Neural cell (in vitro differentiated cells): ENCODE data around the gene GAREM2. TPM values are rescaled to one million over a fixed set of nuclear protein-coding genes. Genes with fewer than 3 reads are reported as not detected.

ENCODE experiments used
- H2AFZ ChIP-seq: fragments of 200-600, 300-800 bp; sonication (generic), shearing (Covaris generic); 2 replicates; pipeline ENCODE4 v1.6.0; 2014; ENCODE audit warnings: low read depth, mild to moderate bottlenecking, antibody characterized with exemption, low read length, moderate library complexity
- H3F3A ChIP-seq: fragments of 200-600 bp; shearing (Covaris generic); 2 replicates; pipeline ENCODE4 v1.6.1; 2016; ENCODE audit warnings: mild to moderate bottlenecking, moderate library complexity, mixed read lengths, antibody characterized with exemption, low read length; ENCODE audit not compliant: insufficient read depth, poor library complexity, severe bottlenecking
- H3K27ac ChIP-seq: fragments of 200-600, 300-800 bp; sonication (generic), shearing (Covaris generic); 2 replicates; pipeline ENCODE4 v1.5.1; 2014; ENCODE audit warnings: mild to moderate bottlenecking, low read length, moderate library complexity
- H3K27me3 ChIP-seq: fragments of 300-800, 200-600 bp; sonication (generic), shearing (Covaris generic); 2 replicates; pipeline ENCODE4 v1.6.0; 2014; ENCODE audit warnings: mild to moderate bottlenecking, low read depth, low read length, moderate library complexity; ENCODE audit not compliant: insufficient read depth
- H3K36me3 ChIP-seq: fragments of 300-800, 200-600 bp; sonication (generic), shearing (Covaris generic); 2 replicates; pipeline ENCODE4 v1.5.1; 2014; ENCODE audit warnings: mild to moderate bottlenecking, antibody characterized with exemption, low read length, moderate library complexity; ENCODE audit not compliant: insufficient read depth
- H3K4me2 ChIP-seq: fragments of 300-800, 200-600 bp; sonication (generic), shearing (Covaris generic); 2 replicates; pipeline ENCODE4 v1.6.0; 2014; ENCODE audit warnings: mild to moderate bottlenecking, low read length
- H3K4me3 ChIP-seq: fragments of 300-800, 200-600 bp; sonication (generic), shearing (Covaris generic); 2 replicates; pipeline ENCODE4 v1.5.1; 2014; ENCODE audit warnings: mild to moderate bottlenecking, low read length, moderate library complexity
- H3K79me2 ChIP-seq: fragments of 200-600 bp; shearing (Covaris generic); replicated peaks from 2 replicates; pipeline ENCODE4 v1.6.0; 2014; ENCODE audit warnings: mild to moderate bottlenecking, low read length, moderate library complexity; ENCODE audit not compliant: insufficient read depth
- H3K9ac ChIP-seq: fragments of 300-800, 200-600 bp; sonication (generic), shearing (Covaris generic); 2 replicates; pipeline ENCODE4 v1.6.1; 2016; ENCODE audit warnings: mild to moderate bottlenecking, low read length, mixed read lengths
- H3K9me2 ChIP-seq: fragments of 200-600 bp; shearing (Covaris generic); 2 replicates; pipeline ENCODE4 v1.6.1; 2016; ENCODE audit warnings: mild to moderate bottlenecking, low read length, mixed read lengths; ENCODE audit not compliant: insufficient read depth
- H3K9me3 ChIP-seq: fragments of 200-600, 300-800 bp; sonication (generic), shearing (Covaris generic); 2 replicates; pipeline ENCODE4 v1.6.1; 2016; ENCODE audit warnings: mild to moderate bottlenecking, mixed run types, low read length, moderate library complexity, mixed read lengths
- H4K20me1 ChIP-seq: fragments of 200-600 bp; shearing (Covaris generic); 2 replicates; pipeline ENCODE4 v1.6.1; 2016; ENCODE audit warnings: mild to moderate bottlenecking, mixed run types; ENCODE audit not compliant: insufficient read depth
- EP300 ChIP-seq: fragments of 450-650 bp; conservative IDR thresholded peaks from 2 replicates; pipeline ENCODE4 v1.6.1; 2014; ENCODE audit warnings: antibody characterized with exemption, mild to moderate bottlenecking, moderate library complexity; ENCODE audit not compliant: poor library complexity, severe bottlenecking
- EZH2 ChIP-seq: fragments of 200-600, 300-800 bp; shearing (Covaris generic), sonication (generic); IDR thresholded peaks from 2 replicates; pipeline ENCODE4 v1.6.1; 2014; ENCODE audit warnings: antibody characterized with exemption, low read length, borderline replicate concordance, mild to moderate bottlenecking; ENCODE audit not compliant: insufficient read depth, poor library complexity, severe bottlenecking
- MXI1 ChIP-seq: fragments of 450-650 bp; conservative IDR thresholded peaks from 2 replicates; pipeline ENCODE4 v1.6.1; 2014; ENCODE audit warnings: antibody characterized with exemption, mild to moderate bottlenecking; ENCODE audit not compliant: poor library complexity, severe bottlenecking
- POLR2AphosphoS5 ChIP-seq: IDR thresholded peaks from 2 replicates; pipeline ENCODE4 v1.6.1; 2012
- RAD21 ChIP-seq: fragments of 450-650 bp; conservative IDR thresholded peaks from 2 replicates; pipeline ENCODE4 v1.6.1; 2014; ENCODE audit warnings: antibody characterized with exemption, mild to moderate bottlenecking, moderate library complexity
- SMC3 ChIP-seq: fragments of 450-650 bp; conservative IDR thresholded peaks from 2 replicates; pipeline ENCODE4 v1.6.1; 2014; ENCODE audit warnings: antibody characterized with exemption, mild to moderate bottlenecking, moderate library complexity; ENCODE audit not compliant: poor library complexity
- TAF1 ChIP-seq: IDR thresholded peaks from 2 replicates; pipeline ENCODE4 v1.6.1; 2012; ENCODE audit warnings: low read depth
- polyA plus RNA-seq: library from polyadenylated mRNA; depleted of rRNA; stranded (reverse); fragments of >200 nt; gene quantifications from 2 replicates; pipeline ENCODE4 v1.2.3, GENCODE V29; 2014
- TF ChIP-seq, protein P1 (sequence below): IDR thresholded peaks from 2 replicates; pipeline ENCODE4 v1.6.1; 2012; ENCODE audit warnings: borderline replicate concordance
- TF ChIP-seq, protein P2 (sequence below): fragments of 450-650 bp; IDR thresholded peaks from 2 replicates; pipeline ENCODE4 v1.5.1; 2014; ENCODE audit warnings: antibody characterized with exemption, mild to moderate bottlenecking, moderate library complexity; ENCODE audit not compliant: poor library complexity, severe bottlenecking

Gene GAREM2
- polyA plus RNA-seq, 1 donor from 2014 or later: 3.2 TPM

DNA sequence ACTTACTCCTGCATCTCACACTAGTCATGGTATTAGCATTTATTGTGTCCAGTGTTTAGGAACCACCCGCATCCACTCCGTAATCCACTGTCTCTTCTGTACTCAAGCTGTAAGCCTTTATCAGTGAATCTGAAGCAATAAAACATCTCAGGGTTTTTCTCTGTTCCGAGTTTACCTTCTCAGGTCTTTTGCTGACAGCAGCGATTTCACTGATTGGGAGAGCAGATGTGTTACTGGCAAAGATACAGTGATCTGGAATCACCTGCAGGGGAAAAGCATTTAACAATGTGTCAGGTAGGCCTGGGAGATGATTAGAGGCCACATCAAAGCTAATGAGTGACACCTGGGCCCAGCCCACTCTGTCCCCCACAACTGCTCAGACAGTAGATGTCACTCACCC, 24.6 kb downstream of the GAREM2 start:
- no peak overlapping the region for H3K9ac ChIP-seq
- H3K27me3 ChIP-seq: no peaks in the 10 kb centered on the region
- H4K20me1 ChIP-seq: no peaks in the 10 kb centered on the region
- H3K27ac ChIP-seq: no peak overlapping the region
- H2AFZ ChIP-seq: no peak overlapping the region
- H3F3A ChIP-seq: no peaks in the 10 kb centered on the region
- H3K9me2 ChIP-seq: no peaks in the 10 kb centered on the region
- no peak overlapping the region for H3K4me2 ChIP-seq
- TF ChIP-seq, protein P1, sequence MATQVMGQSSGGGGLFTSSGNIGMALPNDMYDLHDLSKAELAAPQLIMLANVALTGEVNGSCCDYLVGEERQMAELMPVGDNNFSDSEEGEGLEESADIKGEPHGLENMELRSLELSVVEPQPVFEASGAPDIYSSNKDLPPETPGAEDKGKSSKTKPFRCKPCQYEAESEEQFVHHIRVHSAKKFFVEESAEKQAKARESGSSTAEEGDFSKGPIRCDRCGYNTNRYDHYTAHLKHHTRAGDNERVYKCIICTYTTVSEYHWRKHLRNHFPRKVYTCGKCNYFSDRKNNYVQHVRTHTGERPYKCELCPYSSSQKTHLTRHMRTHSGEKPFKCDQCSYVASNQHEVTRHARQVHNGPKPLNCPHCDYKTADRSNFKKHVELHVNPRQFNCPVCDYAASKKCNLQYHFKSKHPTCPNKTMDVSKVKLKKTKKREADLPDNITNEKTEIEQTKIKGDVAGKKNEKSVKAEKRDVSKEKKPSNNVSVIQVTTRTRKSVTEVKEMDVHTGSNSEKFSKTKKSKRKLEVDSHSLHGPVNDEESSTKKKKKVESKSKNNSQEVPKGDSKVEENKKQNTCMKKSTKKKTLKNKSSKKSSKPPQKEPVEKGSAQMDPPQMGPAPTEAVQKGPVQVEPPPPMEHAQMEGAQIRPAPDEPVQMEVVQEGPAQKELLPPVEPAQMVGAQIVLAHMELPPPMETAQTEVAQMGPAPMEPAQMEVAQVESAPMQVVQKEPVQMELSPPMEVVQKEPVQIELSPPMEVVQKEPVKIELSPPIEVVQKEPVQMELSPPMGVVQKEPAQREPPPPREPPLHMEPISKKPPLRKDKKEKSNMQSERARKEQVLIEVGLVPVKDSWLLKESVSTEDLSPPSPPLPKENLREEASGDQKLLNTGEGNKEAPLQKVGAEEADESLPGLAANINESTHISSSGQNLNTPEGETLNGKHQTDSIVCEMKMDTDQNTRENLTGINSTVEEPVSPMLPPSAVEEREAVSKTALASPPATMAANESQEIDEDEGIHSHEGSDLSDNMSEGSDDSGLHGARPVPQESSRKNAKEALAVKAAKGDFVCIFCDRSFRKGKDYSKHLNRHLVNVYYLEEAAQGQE: no peak
- peaks cover 21% of the 10 kb centered on the region for H3K36me3 ChIP-seq
- no peaks in the 10 kb centered on the region for H3K9me3 ChIP-seq
- H3K79me2 ChIP-seq: no peaks in the 10 kb centered on the region
- H3K4me3 ChIP-seq: no peak overlapping the region

DNA sequence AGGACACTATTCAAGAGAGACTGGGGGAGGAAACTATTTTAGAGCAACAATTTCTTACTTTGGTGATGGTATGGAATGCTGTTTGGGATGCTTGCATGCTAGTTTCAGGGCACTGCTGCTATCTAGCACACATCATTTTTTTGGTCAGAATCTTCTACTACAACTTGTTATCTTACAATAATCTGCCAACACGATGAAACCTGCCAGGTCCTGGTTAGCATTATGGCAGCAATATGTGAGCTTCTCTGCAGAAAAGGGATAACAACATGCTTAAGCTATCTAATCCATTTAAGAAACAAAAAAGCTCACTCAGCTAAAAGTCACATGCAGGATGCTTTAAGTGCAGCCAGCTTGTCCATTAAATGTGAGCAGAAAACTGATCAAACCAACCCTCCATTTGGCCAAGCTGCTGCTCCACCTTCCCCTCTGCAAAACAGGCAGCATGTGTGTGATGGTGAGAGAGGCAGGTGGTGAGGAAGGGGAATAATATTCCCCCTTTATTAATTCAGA, 30.1 kb downstream of the GAREM2 start:
- Histone ChIP-seq H3K9me3 (no peaks in the 10 kb centered on the region), H3K27me3 (no peaks in the 10 kb centered on the region), H3K36me3 (peaks cover 5% of the 10 kb centered on the region), H3K79me2 (no peaks in the 10 kb centered on the region), H3K4me3 (no peak overlapping the region), H3K27ac (no peak overlapping the region), H3F3A (no peaks in the 10 kb centered on the region), H4K20me1 (no peaks in the 10 kb centered on the region), H3K9me2 (no peaks in the 10 kb centered on the region), H3K4me2 (no peak overlapping the region), H2AFZ (no peak overlapping the region), H3K9ac (no peak overlapping the region)
- TF ChIP-seq RAD21: no peak

DNA sequence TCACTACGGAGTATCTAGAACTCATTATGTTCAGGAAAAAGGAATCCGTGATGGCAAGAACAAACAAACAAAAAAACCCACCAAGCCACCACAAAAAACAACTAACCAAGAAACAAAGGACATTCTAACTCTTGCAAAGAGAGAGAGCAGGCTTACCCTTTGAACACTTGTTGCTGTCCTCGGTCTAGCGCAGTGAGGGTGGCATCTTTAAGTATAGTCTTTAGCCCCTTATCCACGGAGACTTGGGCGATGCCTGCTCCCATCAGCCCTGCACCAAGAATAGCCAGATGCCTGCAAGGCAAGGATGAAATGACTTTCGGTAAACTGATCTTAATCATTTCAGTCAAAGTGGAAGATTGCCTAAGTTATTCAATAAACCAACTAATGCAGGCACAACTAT, 31.0 kb downstream of the GAREM2 start:
- Histone ChIP-seq H4K20me1 (no peaks in the 10 kb centered on the region), H3K4me3 (no peak overlapping the region), H2AFZ (no peak overlapping the region), H3K4me2 (no peak overlapping the region), H3K79me2 (no peaks in the 10 kb centered on the region), H3K9me3 (no peaks in the 10 kb centered on the region), H3K27me3 (no peaks in the 10 kb centered on the region), H3K27ac (no peak overlapping the region), H3K36me3 (peaks cover 5% of the 10 kb centered on the region), H3K9me2 (no peaks in the 10 kb centered on the region), H3F3A (no peaks in the 10 kb centered on the region), H3K9ac (no peak overlapping the region)
- TF ChIP-seq, protein P1: no peak
- TF ChIP-seq POLR2AphosphoS5 (no peak), EZH2 (no peak), SMC3 (no peak), RAD21 (no peak), TAF1 (no peak), MXI1 (no peak), EP300 (no peak)
- TF ChIP-seq, protein P2, sequence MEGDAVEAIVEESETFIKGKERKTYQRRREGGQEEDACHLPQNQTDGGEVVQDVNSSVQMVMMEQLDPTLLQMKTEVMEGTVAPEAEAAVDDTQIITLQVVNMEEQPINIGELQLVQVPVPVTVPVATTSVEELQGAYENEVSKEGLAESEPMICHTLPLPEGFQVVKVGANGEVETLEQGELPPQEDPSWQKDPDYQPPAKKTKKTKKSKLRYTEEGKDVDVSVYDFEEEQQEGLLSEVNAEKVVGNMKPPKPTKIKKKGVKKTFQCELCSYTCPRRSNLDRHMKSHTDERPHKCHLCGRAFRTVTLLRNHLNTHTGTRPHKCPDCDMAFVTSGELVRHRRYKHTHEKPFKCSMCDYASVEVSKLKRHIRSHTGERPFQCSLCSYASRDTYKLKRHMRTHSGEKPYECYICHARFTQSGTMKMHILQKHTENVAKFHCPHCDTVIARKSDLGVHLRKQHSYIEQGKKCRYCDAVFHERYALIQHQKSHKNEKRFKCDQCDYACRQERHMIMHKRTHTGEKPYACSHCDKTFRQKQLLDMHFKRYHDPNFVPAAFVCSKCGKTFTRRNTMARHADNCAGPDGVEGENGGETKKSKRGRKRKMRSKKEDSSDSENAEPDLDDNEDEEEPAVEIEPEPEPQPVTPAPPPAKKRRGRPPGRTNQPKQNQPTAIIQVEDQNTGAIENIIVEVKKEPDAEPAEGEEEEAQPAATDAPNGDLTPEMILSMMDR: no peak
